Adrenal gland (tissue), 5 donors: ENCODE results near the gene GPHN.

ENCODE experiments used
- POLR2A ChIP-seq, 2 donors: fragments of 450-650 bp; IDR thresholded peaks; one replicate each; pipeline ENCODE4 v1.6.1; 2017; ENCODE audit warnings: antibody characterized with exemption in 2 of 2, mild to moderate bottlenecking in 2 of 2, moderate library complexity in 1 of 2
- TF ChIP-seq, protein P1 (sequence below), 6 experiments: fragments of 450-650 bp in 4 of 6; fragments of 200-600 bp in 2 of 6; sonication (generic) in 1 of 6; IDR thresholded peaks; 1 replicate in 5 of 6; 2 replicates in 1 of 6; pipeline versions ENCODE4 v1.5.1 to v1.8.0; 2016 to 2021; ENCODE audit warnings: antibody characterized with exemption in 6 of 6, mild to moderate bottlenecking in 2 of 6, moderate library complexity in 1 of 6
- donor health status: DM: no; HTN: no; CAD: no.

DNA sequence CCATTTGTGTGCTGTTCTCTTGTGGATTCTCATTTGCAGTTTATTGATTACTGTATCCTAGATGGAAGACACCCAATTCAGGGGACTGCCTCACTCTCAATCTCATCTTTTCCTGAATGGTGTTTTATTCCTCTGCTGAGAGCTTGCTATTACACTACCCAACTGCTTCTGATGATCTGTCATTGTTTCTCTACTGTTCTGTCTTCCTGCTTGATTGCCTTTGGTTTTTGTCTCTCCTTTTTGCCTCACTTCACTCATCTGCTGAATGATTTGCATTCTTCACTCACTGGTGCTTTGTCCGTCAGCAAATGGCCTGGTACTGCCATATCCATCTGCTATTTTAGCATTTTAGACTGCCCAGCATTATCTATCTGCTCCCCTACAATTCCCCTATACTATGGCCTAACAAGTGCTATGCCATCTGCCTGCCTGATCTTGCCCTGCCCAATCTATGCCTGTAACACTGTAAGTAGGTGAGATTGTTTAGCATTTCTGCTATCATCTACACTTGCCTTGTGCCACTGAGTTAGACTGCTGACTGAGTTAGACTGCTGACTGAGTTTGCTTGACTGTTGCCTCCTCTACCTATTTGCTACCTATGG is 335.1 kb downstream of the GPHN start:
- TF ChIP-seq, protein P1, sequence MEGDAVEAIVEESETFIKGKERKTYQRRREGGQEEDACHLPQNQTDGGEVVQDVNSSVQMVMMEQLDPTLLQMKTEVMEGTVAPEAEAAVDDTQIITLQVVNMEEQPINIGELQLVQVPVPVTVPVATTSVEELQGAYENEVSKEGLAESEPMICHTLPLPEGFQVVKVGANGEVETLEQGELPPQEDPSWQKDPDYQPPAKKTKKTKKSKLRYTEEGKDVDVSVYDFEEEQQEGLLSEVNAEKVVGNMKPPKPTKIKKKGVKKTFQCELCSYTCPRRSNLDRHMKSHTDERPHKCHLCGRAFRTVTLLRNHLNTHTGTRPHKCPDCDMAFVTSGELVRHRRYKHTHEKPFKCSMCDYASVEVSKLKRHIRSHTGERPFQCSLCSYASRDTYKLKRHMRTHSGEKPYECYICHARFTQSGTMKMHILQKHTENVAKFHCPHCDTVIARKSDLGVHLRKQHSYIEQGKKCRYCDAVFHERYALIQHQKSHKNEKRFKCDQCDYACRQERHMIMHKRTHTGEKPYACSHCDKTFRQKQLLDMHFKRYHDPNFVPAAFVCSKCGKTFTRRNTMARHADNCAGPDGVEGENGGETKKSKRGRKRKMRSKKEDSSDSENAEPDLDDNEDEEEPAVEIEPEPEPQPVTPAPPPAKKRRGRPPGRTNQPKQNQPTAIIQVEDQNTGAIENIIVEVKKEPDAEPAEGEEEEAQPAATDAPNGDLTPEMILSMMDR (IDR thresholded peaks at IDR 0.05), result no peak
- no peak for TF ChIP-seq POLR2A (IDR thresholded peaks at IDR 0.05)
